MM.1S (cell line): Measurements from ENCODE around the gene WWTR1.

ENCODE experiments used
- DNase-seq: peaks from one replicate; pipeline ENCODE4 v3.0.0-alpha.2; 2015
- H2AFZ ChIP-seq: fragments of 300-600 bp; sonication (generic); 2 replicates; pipeline ENCODE4 v1.6.0; 2016; ENCODE audit warnings: antibody characterized with exemption, low read length
- H3F3A ChIP-seq: fragments of 300-600 bp; sonication (generic); 2 replicates; pipeline ENCODE4 v1.6.1; 2016; ENCODE audit warnings: mild to moderate bottlenecking, antibody characterized with exemption, low read length, moderate library complexity, mixed read lengths; ENCODE audit not compliant: insufficient read depth
- H3K27ac ChIP-seq: fragments of 300-600 bp; sonication (generic); 2 replicates; pipeline ENCODE4 v1.5.1; 2016; ENCODE audit warnings: mild to moderate bottlenecking, low read length
- H3K27me3 ChIP-seq: fragments of 300-600 bp; sonication (generic); replicated peaks from 2 replicates; pipeline ENCODE4 v1.6.0; 2016; ENCODE audit warnings: low read length; ENCODE audit not compliant: insufficient read depth
- H3K36me3 ChIP-seq: fragments of 300-600 bp; sonication (generic); replicated peaks from 2 replicates; pipeline ENCODE4 v1.6.1; 2016; ENCODE audit warnings: mild to moderate bottlenecking, low read length, mixed read lengths; ENCODE audit not compliant: insufficient read depth
- H3K4me1 ChIP-seq: fragments of 300-600 bp; sonication (generic); 2 replicates; pipeline ENCODE4 v1.6.1; 2016; ENCODE audit warnings: low read length, mixed read lengths
- H3K4me2 ChIP-seq: fragments of 300-600 bp; sonication (generic); 2 replicates; pipeline ENCODE4 v1.6.0; 2016; ENCODE audit warnings: low read depth, low read length
- H3K4me3 ChIP-seq: fragments of 300-600 bp; sonication (generic); 2 replicates; pipeline ENCODE4 v1.5.1; 2016; ENCODE audit warnings: low read length, mixed read lengths
- H3K79me2 ChIP-seq: fragments of 300-600 bp; sonication (generic); 2 replicates; pipeline ENCODE4 v1.6.1; 2016; ENCODE audit warnings: mixed run types, low read length, mixed read lengths
- H3K9ac ChIP-seq: fragments of 300-600 bp; sonication (generic); 2 replicates; pipeline ENCODE4 v1.6.1; 2016; ENCODE audit warnings: low read length, mixed read lengths
- H3K9me2 ChIP-seq: fragments of 300-600 bp; sonication (generic); replicated peaks from 2 replicates; pipeline ENCODE4 v1.6.1; 2016; ENCODE audit warnings: mild to moderate bottlenecking, low read length, mixed read lengths; ENCODE audit not compliant: insufficient read depth
- H3K9me3 ChIP-seq: fragments of 300-600 bp; sonication (generic); replicated peaks from 2 replicates; pipeline ENCODE4 v1.6.1; 2016; ENCODE audit warnings: mild to moderate bottlenecking, low read length, mixed read lengths; ENCODE audit not compliant: insufficient read depth
- H4K20me1 ChIP-seq: fragments of 300-600 bp; sonication (generic); 2 replicates; pipeline ENCODE4 v1.6.1; 2016; ENCODE audit warnings: mild to moderate bottlenecking, low read length, moderate library complexity, mixed read lengths; ENCODE audit not compliant: insufficient read depth
- EZH2 ChIP-seq: fragments of 300-600 bp; sonication (generic); optimal IDR thresholded peaks from 2 replicates; pipeline ENCODE3; 2017; ENCODE audit warnings: low read depth, mild to moderate bottlenecking, antibody characterized with exemption, low read length, mixed read lengths
- EZH2phosphoT487 ChIP-seq: fragments of 300-600 bp; sonication (generic); IDR thresholded peaks from 2 replicates; pipeline ENCODE4 v1.6.1; 2018; ENCODE audit warnings: antibody characterized with exemption, low read length
- TF ChIP-seq, protein P1 (sequence below): fragments of 300-600 bp; sonication (generic); IDR thresholded peaks from 2 replicates; pipeline ENCODE4 v1.5.1; 2016; ENCODE audit warnings: antibody characterized with exemption, low read length, mixed read lengths

The WWTR1 gene

DNA sequence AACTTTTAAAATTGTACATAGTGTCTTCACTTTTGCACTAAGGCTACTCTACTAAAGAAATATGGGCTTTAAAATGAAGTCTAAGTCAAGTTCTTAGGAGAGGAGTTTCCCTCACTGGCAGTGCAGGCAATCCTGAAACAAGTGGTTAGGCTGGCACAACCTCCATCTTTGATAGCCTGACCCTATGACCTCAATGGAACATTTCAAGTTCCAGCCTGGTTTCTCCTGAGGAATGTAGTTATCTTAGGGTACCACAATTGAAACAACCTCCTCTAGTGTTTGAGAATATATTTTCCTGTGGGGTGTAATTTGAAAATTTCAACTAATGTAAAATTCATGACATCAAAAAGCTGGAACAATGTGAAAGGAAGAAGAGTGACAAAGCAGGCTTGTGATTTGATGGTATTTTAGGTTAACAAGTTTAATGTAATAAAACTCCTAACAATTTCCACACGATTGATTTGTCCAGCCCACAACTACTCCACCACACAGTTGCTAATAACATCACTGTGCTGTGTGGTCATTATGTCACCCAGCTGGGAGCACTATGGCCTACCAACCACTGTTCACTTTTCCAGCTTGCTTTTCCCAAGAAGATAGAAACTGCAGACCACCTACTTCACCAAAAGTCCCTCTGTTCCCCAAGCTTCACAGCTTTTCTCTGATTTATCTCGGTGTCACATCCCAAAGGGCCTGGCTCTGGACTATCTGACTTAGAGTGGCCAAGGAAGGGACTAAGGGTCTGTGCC lies 1.8 kb downstream of the WWTR1 start:
- no peak for DNase-seq
- no peaks in the 10 kb centered on the region for H3K36me3 ChIP-seq
- H2AFZ ChIP-seq = no peak overlapping the region
- no peak overlapping the region for H3K9ac ChIP-seq
- TF ChIP-seq EZH2phosphoT487 = no peak
- TF ChIP-seq, protein P1, sequence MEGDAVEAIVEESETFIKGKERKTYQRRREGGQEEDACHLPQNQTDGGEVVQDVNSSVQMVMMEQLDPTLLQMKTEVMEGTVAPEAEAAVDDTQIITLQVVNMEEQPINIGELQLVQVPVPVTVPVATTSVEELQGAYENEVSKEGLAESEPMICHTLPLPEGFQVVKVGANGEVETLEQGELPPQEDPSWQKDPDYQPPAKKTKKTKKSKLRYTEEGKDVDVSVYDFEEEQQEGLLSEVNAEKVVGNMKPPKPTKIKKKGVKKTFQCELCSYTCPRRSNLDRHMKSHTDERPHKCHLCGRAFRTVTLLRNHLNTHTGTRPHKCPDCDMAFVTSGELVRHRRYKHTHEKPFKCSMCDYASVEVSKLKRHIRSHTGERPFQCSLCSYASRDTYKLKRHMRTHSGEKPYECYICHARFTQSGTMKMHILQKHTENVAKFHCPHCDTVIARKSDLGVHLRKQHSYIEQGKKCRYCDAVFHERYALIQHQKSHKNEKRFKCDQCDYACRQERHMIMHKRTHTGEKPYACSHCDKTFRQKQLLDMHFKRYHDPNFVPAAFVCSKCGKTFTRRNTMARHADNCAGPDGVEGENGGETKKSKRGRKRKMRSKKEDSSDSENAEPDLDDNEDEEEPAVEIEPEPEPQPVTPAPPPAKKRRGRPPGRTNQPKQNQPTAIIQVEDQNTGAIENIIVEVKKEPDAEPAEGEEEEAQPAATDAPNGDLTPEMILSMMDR = no peak
- TF ChIP-seq EZH2 = no peak
- no peak overlapping the region for H3K4me2 ChIP-seq
- no peaks in the 10 kb centered on the region for H3K9me3 ChIP-seq
- no peaks in the 10 kb centered on the region for H3F3A ChIP-seq
- H3K27ac ChIP-seq = no peak overlapping the region
- peaks cover 5% of the 10 kb centered on the region for H3K4me1 ChIP-seq
- H4K20me1 ChIP-seq = no peaks in the 10 kb centered on the region
- H3K27me3 ChIP-seq = no peaks in the 10 kb centered on the region
- H3K9me2 ChIP-seq = no peaks in the 10 kb centered on the region
- H3K79me2 ChIP-seq = no peaks in the 10 kb centered on the region
- H3K4me3 ChIP-seq = no peak overlapping the region

- Histone ChIP-seq H3K4me1 (peaks cover 5% of the 10 kb centered on the region), H3F3A (no peaks in the 10 kb centered on the region), H3K4me2 (no peak overlapping the region), H3K9me2 (no peaks in the 10 kb centered on the region), H3K4me3 (no peak overlapping the region), H3K9me3 (no peaks in the 10 kb centered on the region), H4K20me1 (no peaks in the 10 kb centered on the region), H3K27ac (no peak overlapping the region), H3K36me3 (no peaks in the 10 kb centered on the region), H3K9ac (no peak overlapping the region), H2AFZ (no peak overlapping the region), H3K27me3 (no peaks in the 10 kb centered on the region), H3K79me2 (no peaks in the 10 kb centered on the region)
- DNase-seq = no peak
- TF ChIP-seq EZH2phosphoT487 (no peak), EZH2 (no peak)
- TF ChIP-seq, protein P1 = no peak
Measured at GRCh38 chr3:149654188-149654601, 3.6 kb downstream of the WWTR1 start.

DNA sequence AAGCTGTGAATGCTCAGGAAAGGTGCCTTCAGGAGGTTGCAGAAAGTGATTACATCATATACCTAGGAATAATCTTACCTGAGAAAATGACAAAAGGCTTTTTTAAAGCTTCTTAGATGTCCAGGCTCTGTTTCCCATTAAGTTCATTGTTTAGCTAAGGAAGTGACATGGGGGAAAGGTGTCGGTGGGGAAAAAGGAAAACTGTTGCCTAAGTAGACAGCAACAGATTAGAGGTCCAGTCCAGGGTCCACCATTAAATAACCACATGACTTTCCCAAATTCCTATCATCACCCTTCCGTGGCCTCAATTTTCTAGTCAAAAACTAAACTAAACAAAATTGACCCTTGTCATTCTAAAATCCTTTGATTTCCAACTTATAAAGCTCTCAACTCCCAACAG lies 4.3 kb downstream of the WWTR1 start:
- Histone ChIP-seq H3F3A (no peaks in the 10 kb centered on the region), H3K27me3 (no peaks in the 10 kb centered on the region), H3K4me3 (no peak overlapping the region), H3K9me2 (no peaks in the 10 kb centered on the region), H3K4me2 (no peak overlapping the region), H3K9ac (no peak overlapping the region), H3K4me1 (peaks cover 2% of the 10 kb centered on the region), H3K79me2 (no peaks in the 10 kb centered on the region), H2AFZ (no peak overlapping the region), H3K27ac (no peak overlapping the region), H3K36me3 (no peaks in the 10 kb centered on the region), H4K20me1 (no peaks in the 10 kb centered on the region), H3K9me3 (no peaks in the 10 kb centered on the region)
- TF ChIP-seq EZH2phosphoT487 = no peak
- DNase-seq = no peak

- TF ChIP-seq EZH2phosphoT487 (no peak), EZH2 (no peak)
- TF ChIP-seq, protein P1 = no peak
- no peaks in the 10 kb centered on the region for H3K36me3 ChIP-seq
- no peak overlapping the region for H3K27ac ChIP-seq
- H3K9me3 ChIP-seq = no peaks in the 10 kb centered on the region
- no peaks in the 10 kb centered on the region for H3F3A ChIP-seq
- no peak overlapping the region for H3K4me2 ChIP-seq
- no peak overlapping the region for H3K4me3 ChIP-seq
- no peaks in the 10 kb centered on the region for H3K9me2 ChIP-seq
- peaks cover 5% of the 10 kb centered on the region for H3K4me1 ChIP-seq
- no peak for DNase-seq
- no peaks in the 10 kb centered on the region for H3K79me2 ChIP-seq
- no peak overlapping the region for H2AFZ ChIP-seq
- no peaks in the 10 kb centered on the region for H3K27me3 ChIP-seq
- no peak overlapping the region for H3K9ac ChIP-seq
- H4K20me1 ChIP-seq = no peaks in the 10 kb centered on the region
Measured at GRCh38 chr3:149653136-149653535, 4.7 kb downstream of the WWTR1 start.
